GM12878 (cell line): ENCODE data around the gene C3orf38. TPM values are rescaled to one million over a fixed set of nuclear protein-coding genes. Genes with fewer than 3 reads are reported as not detected.

Experiments used
- BMI1 ChIP-seq: fragments of 450-650 bp; IDR thresholded peaks from 2 replicates; pipeline ENCODE4 v1.6.1; 2016; ENCODE audit warnings: mild to moderate bottlenecking, moderate library complexity, borderline replicate concordance
- CHD2 ChIP-seq: IDR thresholded peaks from 2 replicates; pipeline ENCODE4 v1.6.1; 2011; ENCODE audit warnings: low read depth, low read length, improper control_type of control experiment, borderline replicate concordance
- DPF2 ChIP-seq: fragments of 450-650 bp; IDR thresholded peaks from 2 replicates; pipeline ENCODE4 v1.6.1; 2017; ENCODE audit warnings: mild to moderate bottlenecking
- ESRRA ChIP-seq: IDR thresholded peaks from 2 replicates; pipeline ENCODE4 v1.6.1; 2012; ENCODE audit warnings: mild to moderate bottlenecking, low read length, improper control_type of control experiment
- EZH2 ChIP-seq: IDR thresholded peaks from 2 replicates; pipeline ENCODE4 v1.6.1; 2012; ENCODE audit warnings: low read depth, mild to moderate bottlenecking, control low read depth, inconsistent platforms, low read length, borderline replicate concordance; ENCODE audit not compliant: control insufficient read depth
- FOXK2 ChIP-seq: fragments of 450-650 bp; IDR thresholded peaks from 2 replicates; pipeline ENCODE4 v1.6.1; 2017; ENCODE audit warnings: mild to moderate bottlenecking, moderate library complexity
- HDAC6 ChIP-seq: fragments of 200-600 bp; sonication (generic); IDR thresholded peaks from one replicate; pipeline ENCODE4 v1.8.0; 2017; ENCODE audit warnings: antibody characterized with exemption; ENCODE audit not compliant: unreplicated experiment
- MEF2B ChIP-seq: fragments of 450-650 bp; IDR thresholded peaks from 2 replicates; pipeline ENCODE4 v1.6.1; 2018; ENCODE audit warnings: mild to moderate bottlenecking, moderate library complexity; ENCODE audit not compliant: partially characterized antibody, poor library complexity, severe bottlenecking
- MYB ChIP-seq: fragments of 150-350 bp; IDR thresholded peaks from 2 replicates; pipeline ENCODE4 v1.6.1; 2014; ENCODE audit warnings: mild to moderate bottlenecking, low read depth, low read length, borderline replicate concordance
- NR2C2 ChIP-seq: IDR thresholded peaks from 2 replicates; pipeline ENCODE4 v1.6.1; 2011; ENCODE audit warnings: borderline replicate concordance, low read depth; ENCODE audit not compliant: control insufficient read depth, insufficient read length
- NR2F1 ChIP-seq: fragments of 450-650 bp; conservative IDR thresholded peaks from 2 replicates; pipeline ENCODE4 v1.6.1; 2017; ENCODE audit warnings: mild to moderate bottlenecking
- RAD51 ChIP-seq: fragments of 450-650 bp; IDR thresholded peaks from 2 replicates; pipeline ENCODE4 v1.6.1; 2016; ENCODE audit warnings: moderate library complexity, mild to moderate bottlenecking, inconsistent platforms
- SMAD1 ChIP-seq: fragments of 450-650 bp; IDR thresholded peaks from 2 replicates; pipeline ENCODE4 v1.6.1; 2018; ENCODE audit warnings: mild to moderate bottlenecking, low read depth; ENCODE audit not compliant: partially characterized antibody
- YBX1 ChIP-seq: fragments of 450-650 bp; IDR thresholded peaks from 2 replicates; pipeline ENCODE4 v1.6.1; 2016; ENCODE audit warnings: antibody characterized with exemption
- ZNF622 ChIP-seq: fragments of 450-650 bp; IDR thresholded peaks from 2 replicates; pipeline ENCODE4 v1.6.1; 2017; ENCODE audit warnings: mild to moderate bottlenecking, inconsistent platforms
- polyA plus RNA-seq, 11 experiments: library from polyadenylated mRNA; depleted of rRNA in 4 of 11; unstranded in 6 of 11; stranded (reverse) in 5 of 11; fragments of >200 nt; fragmentation: Nextera tagmentation in 4 of 11; fragmentation: Illumina TruSeq in 1 of 11; extraction: Ambion mirVana in 4 of 11; extraction: Trizol in 1 of 11; gene quantifications; 1 replicate in 1 of 11; 2 replicates in 10 of 11; pipeline versions ENCODE4 v1.2.1 to v1.2.3, GENCODE V29; 2011 to 2016; ENCODE audit warnings: inconsistent platforms in 2 of 11, missing spikeins in 2 of 11, low read depth in 1 of 11
- total RNA-seq, 4 experiments: library from RNA; depleted of rRNA in 3 of 4; stranded (reverse); fragments of >200 nt in 3 of 4; fragmentation: Illumina TruSeq in 1 of 4; extraction: Trizol in 1 of 4; gene quantifications; 2 replicates each; pipeline versions ENCODE4 v1.2.1 to v1.2.3, GENCODE V29; 2013 to 2021
- TF ChIP-seq, protein P1 (sequence below): fragments of 450-650 bp; IDR thresholded peaks from 2 replicates; pipeline ENCODE4 v1.6.1; 2017; ENCODE audit warnings: antibody characterized with exemption, mild to moderate bottlenecking, moderate library complexity
- TF ChIP-seq, protein P2 (sequence below): IDR thresholded peaks from 2 replicates; pipeline ENCODE4 v1.6.1; 2012; ENCODE audit warnings: low read depth, low read length, improper control_type of control experiment
- TF ChIP-seq, protein P3 (sequence below): fragments of 450-650 bp; formaldehyde crosslinking; IDR thresholded peaks from 2 replicates; pipeline ENCODE4 v1.4.0; 2022; ENCODE audit warnings: mild to moderate bottlenecking, moderate library complexity
- TF ChIP-seq, protein P4 (sequence below): IDR thresholded peaks from 2 replicates; pipeline ENCODE4 v1.6.1; 2011; ENCODE audit warnings: borderline replicate concordance, low read depth, mild to moderate bottlenecking, moderate library complexity, mixed read lengths, low read length; ENCODE audit not compliant: insufficient read depth; ENCODE audit errors: extremely low read length
- TF ChIP-seq, protein P5 (sequence below): fragments of 450-650 bp; IDR thresholded peaks from 2 replicates; pipeline ENCODE4 v1.6.1; 2017; ENCODE audit warnings: borderline replicate concordance
- TF ChIP-seq, protein P6 (sequence below): IDR thresholded peaks from 2 replicates; pipeline ENCODE4 v1.6.1; 2011; ENCODE audit warnings: mild to moderate bottlenecking, low read depth, low read length, moderate library complexity; ENCODE audit not compliant: insufficient replicate concordance

C3orf38 gene
- total and polyA plus RNA-seq, 10 of the 15 experiments (the other 5 are each of a cell fraction or from before 2014, with no cell fraction given): 23.0 to 47.9 (median 31.5) TPM

DNA sequence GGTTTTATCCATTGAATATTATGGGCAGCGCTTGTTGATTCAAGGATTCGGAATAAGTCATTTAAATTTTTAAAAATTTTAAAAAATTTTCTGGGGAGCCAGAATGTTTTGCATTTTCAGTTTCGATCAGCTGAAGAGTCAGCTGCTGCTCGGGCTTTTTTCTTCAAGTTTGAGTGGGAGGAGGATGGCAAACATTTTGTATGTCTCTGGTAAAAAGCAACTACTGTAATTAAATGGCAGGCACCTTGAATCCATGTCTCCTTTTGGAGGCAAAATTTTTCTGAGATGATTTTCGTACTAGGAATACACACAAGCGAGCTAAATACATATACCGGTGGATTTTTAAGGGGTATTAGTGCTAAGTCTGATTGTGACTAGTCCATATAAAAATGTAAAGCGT is 612 bp downstream of the C3orf38 start (continued):
- TF ChIP-seq, protein P1, sequence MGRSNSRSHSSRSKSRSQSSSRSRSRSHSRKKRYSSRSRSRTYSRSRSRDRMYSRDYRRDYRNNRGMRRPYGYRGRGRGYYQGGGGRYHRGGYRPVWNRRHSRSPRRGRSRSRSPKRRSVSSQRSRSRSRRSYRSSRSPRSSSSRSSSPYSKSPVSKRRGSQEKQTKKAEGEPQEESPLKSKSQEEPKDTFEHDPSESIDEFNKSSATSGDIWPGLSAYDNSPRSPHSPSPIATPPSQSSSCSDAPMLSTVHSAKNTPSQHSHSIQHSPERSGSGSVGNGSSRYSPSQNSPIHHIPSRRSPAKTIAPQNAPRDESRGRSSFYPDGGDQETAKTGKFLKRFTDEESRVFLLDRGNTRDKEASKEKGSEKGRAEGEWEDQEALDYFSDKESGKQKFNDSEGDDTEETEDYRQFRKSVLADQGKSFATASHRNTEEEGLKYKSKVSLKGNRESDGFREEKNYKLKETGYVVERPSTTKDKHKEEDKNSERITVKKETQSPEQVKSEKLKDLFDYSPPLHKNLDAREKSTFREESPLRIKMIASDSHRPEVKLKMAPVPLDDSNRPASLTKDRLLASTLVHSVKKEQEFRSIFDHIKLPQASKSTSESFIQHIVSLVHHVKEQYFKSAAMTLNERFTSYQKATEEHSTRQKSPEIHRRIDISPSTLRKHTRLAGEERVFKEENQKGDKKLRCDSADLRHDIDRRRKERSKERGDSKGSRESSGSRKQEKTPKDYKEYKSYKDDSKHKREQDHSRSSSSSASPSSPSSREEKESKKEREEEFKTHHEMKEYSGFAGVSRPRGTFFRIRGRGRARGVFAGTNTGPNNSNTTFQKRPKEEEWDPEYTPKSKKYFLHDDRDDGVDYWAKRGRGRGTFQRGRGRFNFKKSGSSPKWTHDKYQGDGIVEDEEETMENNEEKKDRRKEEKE: no peak
- no peak for TF ChIP-seq ZNF622
- TF ChIP-seq BMI1: no peak
- TF ChIP-seq EZH2: no peak
- TF ChIP-seq NR2C2: no peak
- TF ChIP-seq FOXK2: no peak
- TF ChIP-seq, protein P2, sequence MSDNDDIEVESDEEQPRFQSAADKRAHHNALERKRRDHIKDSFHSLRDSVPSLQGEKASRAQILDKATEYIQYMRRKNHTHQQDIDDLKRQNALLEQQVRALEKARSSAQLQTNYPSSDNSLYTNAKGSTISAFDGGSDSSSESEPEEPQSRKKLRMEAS: no peak
- TF ChIP-seq YBX1: no peak
- TF ChIP-seq ESRRA: no peak
- TF ChIP-seq MEF2B: no peak
- no peak for TF ChIP-seq CHD2
- TF ChIP-seq NR2F1: no peak
- TF ChIP-seq, protein P3, sequence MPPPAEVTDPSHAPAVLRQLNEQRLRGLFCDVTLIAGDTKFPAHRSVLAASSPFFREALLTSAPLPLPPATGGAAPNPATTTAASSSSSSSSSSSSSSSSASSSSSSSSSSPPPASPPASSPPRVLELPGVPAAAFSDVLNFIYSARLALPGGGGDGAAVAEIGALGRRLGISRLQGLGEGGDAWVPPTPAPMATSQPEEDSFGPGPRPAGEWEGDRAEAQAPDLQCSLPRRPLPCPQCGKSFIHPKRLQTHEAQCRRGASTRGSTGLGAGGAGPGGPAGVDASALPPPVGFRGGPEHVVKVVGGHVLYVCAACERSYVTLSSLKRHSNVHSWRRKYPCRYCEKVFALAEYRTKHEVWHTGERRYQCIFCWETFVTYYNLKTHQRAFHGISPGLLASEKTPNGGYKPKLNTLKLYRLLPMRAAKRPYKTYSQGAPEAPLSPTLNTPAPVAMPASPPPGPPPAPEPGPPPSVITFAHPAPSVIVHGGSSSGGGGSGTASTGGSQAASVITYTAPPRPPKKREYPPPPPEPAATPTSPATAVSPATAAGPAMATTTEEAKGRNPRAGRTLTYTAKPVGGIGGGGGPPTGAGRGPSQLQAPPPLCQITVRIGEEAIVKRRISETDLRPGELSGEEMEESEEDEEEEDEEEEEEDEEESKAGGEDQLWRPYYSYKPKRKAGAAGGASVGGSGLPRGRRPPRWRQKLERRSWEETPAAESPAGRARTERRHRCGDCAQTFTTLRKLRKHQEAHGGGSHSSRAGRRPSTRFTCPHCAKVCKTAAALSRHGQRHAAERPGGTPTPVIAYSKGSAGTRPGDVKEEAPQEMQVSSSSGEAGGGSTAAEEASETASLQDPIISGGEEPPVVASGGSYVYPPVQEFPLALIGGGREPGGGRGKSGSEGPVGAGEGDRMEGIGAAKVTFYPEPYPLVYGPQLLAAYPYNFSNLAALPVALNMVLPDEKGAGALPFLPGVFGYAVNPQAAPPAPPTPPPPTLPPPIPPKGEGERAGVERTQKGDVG (CRISPR knock-in tag): no peak
- no peak for TF ChIP-seq HDAC6
- TF ChIP-seq, protein P4, sequence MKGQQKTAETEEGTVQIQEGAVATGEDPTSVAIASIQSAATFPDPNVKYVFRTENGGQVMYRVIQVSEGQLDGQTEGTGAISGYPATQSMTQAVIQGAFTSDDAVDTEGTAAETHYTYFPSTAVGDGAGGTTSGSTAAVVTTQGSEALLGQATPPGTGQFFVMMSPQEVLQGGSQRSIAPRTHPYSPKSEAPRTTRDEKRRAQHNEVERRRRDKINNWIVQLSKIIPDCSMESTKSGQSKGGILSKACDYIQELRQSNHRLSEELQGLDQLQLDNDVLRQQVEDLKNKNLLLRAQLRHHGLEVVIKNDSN: no peak
- peak; percentile 93 for TF ChIP-seq RAD51
- TF ChIP-seq, protein P5, sequence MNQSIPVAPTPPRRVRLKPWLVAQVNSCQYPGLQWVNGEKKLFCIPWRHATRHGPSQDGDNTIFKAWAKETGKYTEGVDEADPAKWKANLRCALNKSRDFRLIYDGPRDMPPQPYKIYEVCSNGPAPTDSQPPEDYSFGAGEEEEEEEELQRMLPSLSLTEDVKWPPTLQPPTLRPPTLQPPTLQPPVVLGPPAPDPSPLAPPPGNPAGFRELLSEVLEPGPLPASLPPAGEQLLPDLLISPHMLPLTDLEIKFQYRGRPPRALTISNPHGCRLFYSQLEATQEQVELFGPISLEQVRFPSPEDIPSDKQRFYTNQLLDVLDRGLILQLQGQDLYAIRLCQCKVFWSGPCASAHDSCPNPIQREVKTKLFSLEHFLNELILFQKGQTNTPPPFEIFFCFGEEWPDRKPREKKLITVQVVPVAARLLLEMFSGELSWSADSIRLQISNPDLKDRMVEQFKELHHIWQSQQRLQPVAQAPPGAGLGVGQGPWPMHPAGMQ: no peak
- TF ChIP-seq MYB: no peak
- TF ChIP-seq DPF2: no peak
- no peak for TF ChIP-seq SMAD1
- TF ChIP-seq, protein P6, sequence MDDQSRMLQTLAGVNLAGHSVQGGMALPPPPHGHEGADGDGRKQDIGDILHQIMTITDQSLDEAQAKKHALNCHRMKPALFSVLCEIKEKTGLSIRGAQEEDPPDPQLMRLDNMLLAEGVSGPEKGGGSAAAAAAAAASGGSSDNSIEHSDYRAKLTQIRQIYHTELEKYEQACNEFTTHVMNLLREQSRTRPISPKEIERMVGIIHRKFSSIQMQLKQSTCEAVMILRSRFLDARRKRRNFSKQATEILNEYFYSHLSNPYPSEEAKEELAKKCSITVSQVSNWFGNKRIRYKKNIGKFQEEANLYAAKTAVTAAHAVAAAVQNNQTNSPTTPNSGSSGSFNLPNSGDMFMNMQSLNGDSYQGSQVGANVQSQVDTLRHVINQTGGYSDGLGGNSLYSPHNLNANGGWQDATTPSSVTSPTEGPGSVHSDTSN: peak; percentile 54
